ENCODE measurements around the gene MPDU1. TPM values are rescaled to one million over a fixed set of nuclear protein-coding genes. Genes with fewer than 3 reads are reported as not detected.

MPDU1 gene
- total RNA-seq (ENCODE audit: unreplicated experiment), result 60.2 TPM
- long read RNA-seq, transcript MPDU1-201 (7 exons, 1,601 nt), result major isoform, 34 of 39 reads
- long read RNA-seq, partial matches to known transcripts, result 0 of 39 reads
- long read RNA-seq, other reads (novel, unspliced or antisense), result 3 of 39 reads

DNA sequence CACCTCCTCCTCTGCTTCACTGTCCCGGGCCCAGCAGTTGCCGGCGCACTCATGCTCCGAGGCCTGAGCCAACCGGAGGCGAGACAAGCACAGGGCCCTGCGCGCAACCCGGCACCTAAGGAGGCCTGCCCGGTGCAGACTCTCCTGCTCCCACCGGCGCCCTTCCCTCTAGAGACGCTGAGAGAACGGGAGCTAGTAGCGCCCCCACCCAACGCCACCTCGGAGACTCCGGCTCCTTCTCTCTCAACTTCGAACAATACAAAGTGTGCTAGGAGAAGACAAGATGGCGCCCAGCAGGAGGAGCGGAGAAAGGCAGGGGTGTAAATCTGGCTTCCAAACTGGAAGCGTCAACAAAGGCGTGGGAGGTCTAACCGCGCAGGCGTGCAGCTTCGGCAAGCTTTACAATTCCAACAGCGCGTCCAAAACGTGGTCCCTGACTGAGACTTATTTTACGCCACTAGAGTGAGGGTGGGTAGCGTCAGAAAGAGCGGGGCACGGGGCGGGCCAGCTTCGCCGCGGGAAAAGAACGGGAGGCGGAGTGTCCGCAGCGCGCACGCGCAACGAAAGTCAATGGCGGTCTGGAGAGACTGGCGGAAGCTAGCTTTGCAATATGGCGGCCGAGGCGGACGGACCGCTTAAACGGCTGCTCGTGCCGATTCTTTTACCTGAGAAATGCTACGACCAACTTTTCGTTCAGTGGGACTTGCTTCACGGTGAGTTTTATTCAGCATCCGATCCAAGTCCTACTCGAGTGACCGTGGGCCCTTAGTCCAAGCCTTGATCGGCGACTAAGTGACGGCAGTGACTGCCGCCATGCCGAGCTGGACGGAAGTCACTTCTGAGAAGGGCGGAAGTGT, at the start of gene MPDU1:
Gene MPDU1 (plus strand): TSS at position 600 of the 857 bp plus-strand sequence. CDS start 11 bp downstream, at position 611.
- peaks cover 14% of the 10 kb centered on the region for H3K27me3 Mint-ChIP-seq (ENCODE audit: unreplicated experiment)
- peaks cover 21% of the 10 kb centered on the region for H3K9me3 Mint-ChIP-seq (ENCODE audit: unreplicated experiment)
- peak within 1 kb of the TSS; percentile 100 for H3K27ac Mint-ChIP-seq (ENCODE audit: unreplicated experiment)
- DNase-seq, result peak; percentile 96
- H3K36me3 Mint-ChIP-seq (ENCODE audit: unreplicated experiment), result no peaks in the 10 kb centered on the region
- TF ChIP-seq, protein P1, sequence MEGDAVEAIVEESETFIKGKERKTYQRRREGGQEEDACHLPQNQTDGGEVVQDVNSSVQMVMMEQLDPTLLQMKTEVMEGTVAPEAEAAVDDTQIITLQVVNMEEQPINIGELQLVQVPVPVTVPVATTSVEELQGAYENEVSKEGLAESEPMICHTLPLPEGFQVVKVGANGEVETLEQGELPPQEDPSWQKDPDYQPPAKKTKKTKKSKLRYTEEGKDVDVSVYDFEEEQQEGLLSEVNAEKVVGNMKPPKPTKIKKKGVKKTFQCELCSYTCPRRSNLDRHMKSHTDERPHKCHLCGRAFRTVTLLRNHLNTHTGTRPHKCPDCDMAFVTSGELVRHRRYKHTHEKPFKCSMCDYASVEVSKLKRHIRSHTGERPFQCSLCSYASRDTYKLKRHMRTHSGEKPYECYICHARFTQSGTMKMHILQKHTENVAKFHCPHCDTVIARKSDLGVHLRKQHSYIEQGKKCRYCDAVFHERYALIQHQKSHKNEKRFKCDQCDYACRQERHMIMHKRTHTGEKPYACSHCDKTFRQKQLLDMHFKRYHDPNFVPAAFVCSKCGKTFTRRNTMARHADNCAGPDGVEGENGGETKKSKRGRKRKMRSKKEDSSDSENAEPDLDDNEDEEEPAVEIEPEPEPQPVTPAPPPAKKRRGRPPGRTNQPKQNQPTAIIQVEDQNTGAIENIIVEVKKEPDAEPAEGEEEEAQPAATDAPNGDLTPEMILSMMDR (IDR thresholded peaks at IDR 0.05; ENCODE audit: partially characterized antibody, unreplicated experiment), result no peak
- peak within 1 kb of the TSS; percentile 99 for H3K4me3 Mint-ChIP-seq (ENCODE audit: unreplicated experiment)
- H3K4me1 Mint-ChIP-seq (ENCODE audit: low read depth, unreplicated experiment), result peaks cover 11% of the 10 kb centered on the region

DNA sequence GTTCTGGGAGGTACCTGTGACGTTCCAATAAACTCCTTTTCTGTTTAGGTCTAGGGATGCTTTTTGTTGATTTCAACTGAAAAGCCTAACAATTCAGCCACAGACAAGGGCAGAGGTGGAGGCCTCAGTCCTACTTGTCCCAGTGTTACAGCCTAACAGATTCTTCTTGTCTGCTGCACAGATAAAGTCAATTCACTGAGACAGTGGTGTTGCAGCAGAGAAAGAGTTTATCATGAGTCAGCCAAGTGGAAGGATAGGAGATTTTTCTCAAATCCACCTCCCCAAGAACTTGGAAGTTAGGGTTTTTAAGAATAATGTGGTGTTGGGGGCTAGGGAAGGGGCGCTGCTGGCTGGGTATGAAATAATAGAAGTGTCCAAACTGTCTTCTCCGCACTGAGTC, 45.6 kb upstream of the MPDU1 start:
- TF ChIP-seq, protein P1 (IDR thresholded peaks at IDR 0.05; ENCODE audit: partially characterized antibody, unreplicated experiment), result no peak
- Mint-ChIP-seq H3K36me3 (ENCODE audit: unreplicated experiment) (peaks cover 6% of the 10 kb centered on the region), H3K9me3 (ENCODE audit: unreplicated experiment) (peaks cover 4% of the 10 kb centered on the region), H3K4me3 (ENCODE audit: unreplicated experiment) (no peak overlapping the region), H3K27me3 (ENCODE audit: unreplicated experiment) (peaks cover 2% of the 10 kb centered on the region), H3K27ac (ENCODE audit: unreplicated experiment) (no peak overlapping the region), H3K4me1 (ENCODE audit: low read depth, unreplicated experiment) (no peaks in the 10 kb centered on the region)
- DNase-seq, result no peak

DNA sequence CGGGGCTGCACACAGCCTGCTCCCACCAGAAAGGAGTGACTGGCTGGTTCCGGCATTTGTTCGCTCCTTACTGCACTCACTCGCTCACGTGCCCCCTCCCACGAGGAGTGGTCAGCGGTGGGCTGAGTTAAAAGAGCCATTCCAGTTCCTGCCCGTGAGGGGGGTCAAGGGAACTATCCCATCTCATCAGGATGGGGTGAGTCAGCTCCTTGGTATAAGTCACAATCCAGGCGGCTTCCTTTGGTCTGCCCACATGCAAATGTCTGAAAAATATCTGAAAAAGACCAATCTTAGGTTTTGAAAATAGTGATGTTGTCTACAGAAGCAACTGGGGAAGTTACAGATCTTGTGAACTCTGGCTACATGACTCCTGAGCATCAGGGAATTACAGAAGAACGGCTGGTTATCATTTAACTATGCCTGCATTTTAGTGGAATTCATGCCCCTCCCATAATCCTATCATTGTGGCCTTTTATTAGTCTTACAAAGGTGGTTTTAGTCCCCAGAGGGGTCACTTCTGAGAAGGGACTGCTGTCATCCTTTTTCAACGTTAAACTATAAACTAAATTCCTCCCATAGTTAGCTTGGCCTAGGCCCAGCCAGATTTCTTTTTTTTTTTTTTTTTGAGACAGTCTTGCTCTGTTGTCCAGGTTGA, 44.6 kb upstream of the MPDU1 start:
- Mint-ChIP-seq H3K4me3 (ENCODE audit: unreplicated experiment) (no peak overlapping the region), H3K27me3 (ENCODE audit: unreplicated experiment) (peaks cover 5% of the 10 kb centered on the region), H3K4me1 (ENCODE audit: low read depth, unreplicated experiment) (no peaks in the 10 kb centered on the region), H3K9me3 (ENCODE audit: unreplicated experiment) (peaks cover 4% of the 10 kb centered on the region), H3K27ac (ENCODE audit: unreplicated experiment) (no peak overlapping the region), H3K36me3 (ENCODE audit: unreplicated experiment) (peaks cover 6% of the 10 kb centered on the region)
- TF ChIP-seq, protein P1 (IDR thresholded peaks at IDR 0.05; ENCODE audit: partially characterized antibody, unreplicated experiment), result no peak
- no peak for DNase-seq

DNA sequence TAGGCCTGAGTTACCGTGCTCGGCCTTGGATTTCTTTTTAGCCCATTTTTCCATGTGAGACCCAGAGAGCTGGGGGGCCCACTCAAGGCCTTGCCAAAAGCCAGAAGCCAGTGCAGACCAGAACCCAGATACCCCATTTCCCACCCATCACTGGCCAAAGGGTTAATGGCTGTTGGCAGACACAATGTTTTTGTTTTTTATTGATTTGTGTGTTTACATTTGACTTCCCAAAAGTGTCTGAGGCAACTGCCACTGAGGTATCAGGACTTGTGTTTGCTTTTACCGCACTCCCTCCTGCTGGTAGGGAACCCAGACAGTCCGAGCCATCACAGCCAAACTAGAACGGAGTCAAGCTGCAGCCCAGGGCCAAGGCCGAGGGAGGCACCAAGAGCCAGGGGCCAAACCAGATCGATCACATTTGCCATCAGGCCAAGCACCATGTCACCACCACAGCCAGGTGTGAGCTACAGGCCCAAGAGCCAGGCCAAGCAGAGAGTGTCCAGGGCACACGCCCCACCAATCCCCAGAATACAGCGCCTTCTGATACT, 42.5 kb upstream of the MPDU1 start:
- H3K27ac Mint-ChIP-seq (ENCODE audit: unreplicated experiment), result no peak overlapping the region
- peaks cover 6% of the 10 kb centered on the region for H3K36me3 Mint-ChIP-seq (ENCODE audit: unreplicated experiment)
- H3K4me1 Mint-ChIP-seq (ENCODE audit: low read depth, unreplicated experiment), result no peaks in the 10 kb centered on the region
- peaks cover 5% of the 10 kb centered on the region for H3K27me3 Mint-ChIP-seq (ENCODE audit: unreplicated experiment)
- peaks cover 4% of the 10 kb centered on the region for H3K9me3 Mint-ChIP-seq (ENCODE audit: unreplicated experiment)
- no peak for DNase-seq
- no peak overlapping the region for H3K4me3 Mint-ChIP-seq (ENCODE audit: unreplicated experiment)
- TF ChIP-seq, protein P1 (IDR thresholded peaks at IDR 0.05; ENCODE audit: partially characterized antibody, unreplicated experiment), result no peak

Measured in glutamatergic neuron (in vitro differentiated cells).